ENCODE results near the gene TBPL2.
"Not testable (repeated sequence)": the region's sequence is repeated elsewhere in the genome, so short reads cannot be mapped to it uniquely, and the experiment has no call there.

The TBPL2 gene

GRCh38 chr14:55399852-55400251 lies 40.6 kb downstream of the TBPL2 start:
- Histone ChIP-seq H3K27me3 (replicated peaks; ENCODE audit: control insufficient read depth, insufficient read depth, low read length) (no peaks in the 10 kb centered on the region), H3K36me3 (ENCODE audit: control insufficient read depth, insufficient read depth, low read length, severe bottlenecking) (peaks cover 15% of the 10 kb centered on the region), H3K9ac (ENCODE audit: low read length) (no peak overlapping the region), H3K4me3 (ENCODE audit: low read length) (no peak overlapping the region), H3K9me3 (ENCODE audit: control insufficient read depth, low read length) (no peaks in the 10 kb centered on the region), H3K4me1 (ENCODE audit: control insufficient read depth, insufficient read depth, low read length) (peaks cover 20% of the 10 kb centered on the region)
- DNase-seq (ENCODE audit: low read depth): no peak

GRCh38 chr14:55399183-55399582 lies 41.2 kb downstream of the TBPL2 start:
- Histone ChIP-seq H3K4me3 (ENCODE audit: low read length) (no peak overlapping the region), H3K36me3 (ENCODE audit: control insufficient read depth, insufficient read depth, low read length, severe bottlenecking) (peaks cover 20% of the 10 kb centered on the region)

GRCh38 chr14:55398679-55399078 lies 41.7 kb downstream of the TBPL2 start:
- H3K4me3 ChIP-seq (ENCODE audit: low read length): peak overlapping the region; percentile 31
- H3K27me3 ChIP-seq (replicated peaks; ENCODE audit: control insufficient read depth, insufficient read depth, low read length): no peaks in the 10 kb centered on the region
- peak; percentile 92 for DNase-seq (ENCODE audit: low read depth)
- peaks cover 20% of the 10 kb centered on the region for H3K4me1 ChIP-seq (ENCODE audit: control insufficient read depth, insufficient read depth, low read length)
- H3K36me3 ChIP-seq (ENCODE audit: control insufficient read depth, insufficient read depth, low read length, severe bottlenecking): peaks cover 20% of the 10 kb centered on the region
- H3K9me3 ChIP-seq (ENCODE audit: control insufficient read depth, low read length): no peaks in the 10 kb centered on the region
- H3K9ac ChIP-seq (ENCODE audit: low read length): no peak overlapping the region

More at GRCh38 chr14:55399183-55399582, 41.2 kb downstream of the TBPL2 start:
- no peak overlapping the region for H3K9ac ChIP-seq (ENCODE audit: low read length)
- H3K9me3 ChIP-seq (ENCODE audit: control insufficient read depth, low read length): no peaks in the 10 kb centered on the region
- peaks cover 20% of the 10 kb centered on the region for H3K4me1 ChIP-seq (ENCODE audit: control insufficient read depth, insufficient read depth, low read length)
- DNase-seq (ENCODE audit: low read depth): no peak
- no peaks in the 10 kb centered on the region for H3K27me3 ChIP-seq (replicated peaks; ENCODE audit: control insufficient read depth, insufficient read depth, low read length)

- Histone ChIP-seq H3K36me3 (ENCODE audit: control insufficient read depth, insufficient read depth, low read length, severe bottlenecking) (peaks cover 38% of the 10 kb centered on the region), H3K9ac (ENCODE audit: low read length) (no peak overlapping the region), H3K4me3 (ENCODE audit: low read length) (no peak overlapping the region), H3K27me3 (replicated peaks; ENCODE audit: control insufficient read depth, insufficient read depth, low read length) (no peaks in the 10 kb centered on the region), H3K9me3 (ENCODE audit: control insufficient read depth, low read length) (no peaks in the 10 kb centered on the region), H3K4me1 (ENCODE audit: control insufficient read depth, insufficient read depth, low read length) (peaks cover 13% of the 10 kb centered on the region)
- DNase-seq (ENCODE audit: low read depth): peak; percentile 76
These were observed 51.1 kb downstream of the TBPL2 start for GRCh38 chr14:55389330-55389729.

DNA sequence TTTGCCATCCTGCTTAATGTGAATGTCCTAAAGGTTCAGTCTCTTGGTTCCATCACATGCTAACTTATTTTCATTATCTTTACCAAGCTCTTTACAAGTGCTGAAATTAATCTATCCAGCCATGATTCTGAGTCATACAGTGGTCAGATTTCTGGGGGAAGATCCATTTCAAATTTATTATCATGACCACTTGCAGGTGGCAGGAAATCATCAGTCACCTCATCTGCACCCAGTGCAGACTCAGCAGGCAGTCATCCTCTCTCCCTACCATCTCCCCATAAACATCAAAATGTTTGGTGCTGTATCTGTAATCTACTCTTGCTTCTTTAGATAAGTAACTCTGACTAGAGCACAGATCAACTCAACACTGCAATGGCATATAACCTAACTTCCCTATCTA lies 52.3 kb downstream of the TBPL2 start:
- H3K4me1 ChIP-seq (ENCODE audit: control insufficient read depth, insufficient read depth, low read length): peaks cover 19% of the 10 kb centered on the region
- H3K27me3 ChIP-seq (replicated peaks; ENCODE audit: control insufficient read depth, insufficient read depth, low read length): no peaks in the 10 kb centered on the region
- no peak for DNase-seq (ENCODE audit: low read depth)
- peaks cover 41% of the 10 kb centered on the region for H3K36me3 ChIP-seq (ENCODE audit: control insufficient read depth, insufficient read depth, low read length, severe bottlenecking)
- no peak overlapping the region for H3K9ac ChIP-seq (ENCODE audit: low read length)
- no peaks in the 10 kb centered on the region for H3K9me3 ChIP-seq (ENCODE audit: control insufficient read depth, low read length)
- no peak overlapping the region for H3K4me3 ChIP-seq (ENCODE audit: low read length)

GRCh38 chr14:55387121-55387520 lies 53.3 kb downstream of the TBPL2 start:
- peaks cover 41% of the 10 kb centered on the region for H3K36me3 ChIP-seq (ENCODE audit: control insufficient read depth, insufficient read depth, low read length, severe bottlenecking)
- peaks cover 19% of the 10 kb centered on the region for H3K4me1 ChIP-seq (ENCODE audit: control insufficient read depth, insufficient read depth, low read length)
- no peak overlapping the region for H3K4me3 ChIP-seq (ENCODE audit: low read length)
- H3K9ac ChIP-seq (ENCODE audit: low read length): no peak overlapping the region
- H3K9me3 ChIP-seq (ENCODE audit: control insufficient read depth, low read length): no peaks in the 10 kb centered on the region
- H3K27me3 ChIP-seq (replicated peaks; ENCODE audit: control insufficient read depth, insufficient read depth, low read length): no peaks in the 10 kb centered on the region
- DNase-seq (ENCODE audit: low read depth): no peak

GRCh38 chr14:55386037-55386808 lies 54.2 kb downstream of the TBPL2 start:
- Histone ChIP-seq H3K27me3 (replicated peaks; ENCODE audit: control insufficient read depth, insufficient read depth, low read length) (no peaks in the 10 kb centered on the region), H3K36me3 (ENCODE audit: control insufficient read depth, insufficient read depth, low read length, severe bottlenecking) (peaks cover 50% of the 10 kb centered on the region), H3K9ac (ENCODE audit: low read length) (no peak overlapping the region), H3K4me3 (ENCODE audit: low read length) (no peak overlapping the region), H3K9me3 (ENCODE audit: control insufficient read depth, low read length) (no peaks in the 10 kb centered on the region), H3K4me1 (ENCODE audit: control insufficient read depth, insufficient read depth, low read length) (peaks cover 19% of the 10 kb centered on the region)
- no peak for DNase-seq (ENCODE audit: low read depth)

DNA sequence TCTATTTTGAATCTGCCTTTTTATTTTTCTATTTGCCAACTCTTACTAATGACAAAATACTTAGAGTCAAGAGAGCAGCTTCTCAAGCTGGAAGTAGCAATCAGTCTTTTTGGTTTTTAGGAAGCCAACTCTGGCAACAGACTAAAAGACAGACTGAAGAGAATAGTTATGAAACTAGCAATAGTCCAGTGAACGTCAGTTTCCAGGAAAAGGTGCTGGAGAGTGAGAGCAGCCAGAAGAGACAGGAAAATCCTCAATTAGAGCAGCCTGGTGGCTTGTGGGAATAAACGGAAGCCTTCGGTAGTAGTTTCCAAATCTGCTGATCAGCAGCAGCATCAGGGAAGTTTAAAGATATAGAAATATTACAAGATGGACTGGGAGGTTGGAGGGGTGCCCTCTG lies 55.9 kb downstream of the TBPL2 start:
- Histone ChIP-seq H3K27me3 (replicated peaks; ENCODE audit: control insufficient read depth, insufficient read depth, low read length) (no peaks in the 10 kb centered on the region), H3K9ac (ENCODE audit: low read length) (no peak overlapping the region), H3K9me3 (ENCODE audit: control insufficient read depth, low read length) (no peaks in the 10 kb centered on the region), H3K36me3 (ENCODE audit: control insufficient read depth, insufficient read depth, low read length, severe bottlenecking) (peaks cover 56% of the 10 kb centered on the region), H3K4me3 (ENCODE audit: low read length) (no peak overlapping the region), H3K4me1 (ENCODE audit: control insufficient read depth, insufficient read depth, low read length) (peaks cover 16% of the 10 kb centered on the region)
- DNase-seq (ENCODE audit: low read depth): no peak

DNA sequence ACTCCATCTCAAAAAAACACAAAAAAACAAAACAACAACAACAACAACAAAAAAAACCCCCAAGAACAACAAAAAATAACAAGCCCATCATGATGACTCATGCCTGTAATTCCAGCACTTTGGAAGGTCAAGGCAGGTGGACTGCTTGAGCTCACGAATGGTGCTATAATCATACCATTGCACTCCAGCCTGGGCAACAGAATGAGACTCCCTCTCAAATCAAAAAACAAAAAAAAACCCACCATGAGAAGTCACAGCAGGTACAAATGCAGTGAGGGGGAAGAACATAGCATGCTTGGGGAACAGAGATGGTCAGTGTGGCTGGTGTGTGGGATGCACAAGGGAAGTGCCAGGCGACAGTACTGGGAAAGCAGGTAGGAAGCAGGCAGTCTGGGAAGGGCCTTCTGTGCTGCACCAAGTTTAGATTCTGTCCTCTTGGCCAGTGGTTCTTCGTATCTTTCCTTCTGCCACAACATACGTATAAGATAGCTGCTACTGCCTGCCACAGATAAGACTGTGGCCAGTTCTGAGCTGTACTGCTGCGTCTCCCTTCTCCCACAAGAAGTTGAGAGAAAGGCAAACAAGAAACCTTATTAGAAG lies 56.8 kb downstream of the TBPL2 start:
- Histone ChIP-seq H3K9ac (ENCODE audit: low read length) (no peak overlapping the region), H3K4me3 (ENCODE audit: low read length) (no peak overlapping the region), H3K36me3 (ENCODE audit: control insufficient read depth, insufficient read depth, low read length, severe bottlenecking) (peaks cover 48% of the 10 kb centered on the region), H3K9me3 (ENCODE audit: control insufficient read depth, low read length) (no peaks in the 10 kb centered on the region), H3K4me1 (ENCODE audit: control insufficient read depth, insufficient read depth, low read length) (peaks cover 12% of the 10 kb centered on the region), H3K27me3 (replicated peaks; ENCODE audit: control insufficient read depth, insufficient read depth, low read length) (no peaks in the 10 kb centered on the region)
- no peak for DNase-seq (ENCODE audit: low read depth)

- not testable (repeated sequence) for H3K27me3 ChIP-seq (replicated peaks; ENCODE audit: control insufficient read depth, insufficient read depth, low read length); H3K4me3 ChIP-seq (ENCODE audit: low read length); H3K9ac ChIP-seq (ENCODE audit: low read length); H3K9me3 ChIP-seq (ENCODE audit: control insufficient read depth, low read length)
- DNase-seq (ENCODE audit: low read depth): peak; percentile 46
- peaks cover 47% of the 10 kb centered on the region for H3K36me3 ChIP-seq (ENCODE audit: control insufficient read depth, insufficient read depth, low read length, severe bottlenecking)
- H3K4me1 ChIP-seq (ENCODE audit: control insufficient read depth, insufficient read depth, low read length): peaks cover 12% of the 10 kb centered on the region
These were observed 57.4 kb downstream of the TBPL2 start for GRCh38 chr14:55383056-55383466.

DNA sequence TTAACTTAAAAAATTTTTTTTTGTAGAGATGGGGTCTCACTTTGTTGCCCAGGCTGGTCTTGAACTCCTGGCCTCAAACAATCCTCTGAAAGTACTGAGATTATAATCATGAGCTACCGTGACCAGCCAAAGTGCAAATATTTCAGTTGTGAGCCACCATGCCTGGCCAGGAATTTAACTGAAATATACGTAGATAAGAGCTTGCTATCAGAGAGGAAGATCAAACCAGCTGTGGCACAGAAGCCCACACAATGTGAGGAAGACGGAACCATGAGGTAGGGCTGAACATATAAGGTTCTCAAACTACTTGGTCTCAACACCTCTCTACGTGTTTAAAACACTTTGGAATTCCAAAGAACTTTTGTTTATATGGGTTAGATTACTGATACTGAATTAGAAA lies 57.9 kb downstream of the TBPL2 start:
- DNase-seq (ENCODE audit: low read depth): no peak
- Histone ChIP-seq H3K4me1 (ENCODE audit: control insufficient read depth, insufficient read depth, low read length) (peaks cover 12% of the 10 kb centered on the region), H3K9ac (ENCODE audit: low read length) (no peak overlapping the region), H3K4me3 (ENCODE audit: low read length) (no peak overlapping the region), H3K36me3 (ENCODE audit: control insufficient read depth, insufficient read depth, low read length, severe bottlenecking) (peaks cover 53% of the 10 kb centered on the region), H3K9me3 (ENCODE audit: control insufficient read depth, low read length) (no peaks in the 10 kb centered on the region), H3K27me3 (replicated peaks; ENCODE audit: control insufficient read depth, insufficient read depth, low read length) (no peaks in the 10 kb centered on the region)
